IMR-90 (cell line): ENCODE measurements around the gene SMYD4. TPM values are rescaled to one million over a fixed set of nuclear protein-coding genes. Genes with fewer than 3 reads are reported as not detected.

Source experiments
- ATAC-seq: fragments of 200-7000 bp; cut with Tn5 transposase; 2 replicates; pipeline ENCODE4 v1.9.1; 2020; ENCODE audit warnings: low read depth, mild to moderate bottlenecking, moderate library complexity
- BruUV-seq: library from RNA; stranded (reverse); fragments of 400-500 nt; replicated peaks from 2 replicates; lab custom pipeline; 2021; lab: Mats Ljungman, UMichigan
- CTCF ChIA-PET: fragments of 300-600 bp; formaldehyde crosslinking; extraction: SDS; loops from one replicate; lab custom pipeline; 2021; ENCODE audit warnings: antibody characterized with exemption; lab: Yijun Ruan, JAX
- POLR2A ChIA-PET: fragments of 300-600 bp; sonication (Branson Sonifier 250); formaldehyde crosslinking; loops from one replicate; lab custom pipeline; 2022; ENCODE audit warnings: antibody characterized with exemption; ENCODE audit not compliant: unreplicated experiment; lab: Charles Lee
- DNase-seq: peaks from one replicate; pipeline ENCODE4 v3.0.0; 2013
- H2AFZ ChIP-seq: replicated peaks from 2 replicates; pipeline ENCODE3; 2013; ENCODE audit warnings: low read length, mild to moderate bottlenecking; ENCODE audit not compliant: poor library complexity
- H2AK5ac ChIP-seq: 2 replicates; pipeline ENCODE4 v1.6.1; 2013; ENCODE audit warnings: low read depth, low read length, inconsistent platforms
- H2AK9ac ChIP-seq: replicated peaks from 2 replicates; pipeline ENCODE3; 2013; ENCODE audit warnings: mild to moderate bottlenecking, low read depth, low read length, moderate library complexity; ENCODE audit not compliant: poor library complexity
- H2BK120ac ChIP-seq: 2 replicates; pipeline ENCODE4 v1.6.1; 2013; ENCODE audit warnings: low read depth, low read length, inconsistent platforms
- H2BK15ac ChIP-seq: 3 replicates; pipeline ENCODE4 v1.6.1; 2013; ENCODE audit warnings: low read depth, low read length, inconsistent platforms
- H2BK20ac ChIP-seq: 2 replicates; pipeline ENCODE4 v1.6.1; 2013; ENCODE audit warnings: low read depth, mild to moderate bottlenecking, inconsistent platforms, low read length, moderate library complexity
- H2BK5ac ChIP-seq: 2 replicates; pipeline ENCODE4 v1.6.1; 2013; ENCODE audit warnings: mild to moderate bottlenecking, low read depth, low read length, inconsistent platforms; ENCODE audit not compliant: poor library complexity, severe bottlenecking
- H3K14ac ChIP-seq: replicated peaks from 2 replicates; pipeline ENCODE4 v1.6.1; 2013; ENCODE audit warnings: low read depth, low read length, inconsistent platforms
- H3K18ac ChIP-seq: 2 replicates; pipeline ENCODE4 v1.6.1; 2013; ENCODE audit warnings: low read depth, low read length, control low read depth
- H3K23ac ChIP-seq: 2 replicates; pipeline ENCODE4 v1.6.1; 2013; ENCODE audit warnings: low read depth, low read length, inconsistent platforms
- H3K27ac ChIP-seq: 2 replicates; pipeline ENCODE4 v1.5.1; 2013; ENCODE audit warnings: mild to moderate bottlenecking, control low read depth, low read length; ENCODE audit not compliant: insufficient read depth
- H3K27me3 ChIP-seq: 2 replicates; pipeline ENCODE4 v1.6.1; 2013; ENCODE audit warnings: low read length; ENCODE audit not compliant: control insufficient read depth, insufficient read depth
- H3K36me3 ChIP-seq: 2 replicates; pipeline ENCODE4 v1.6.1; 2013; ENCODE audit warnings: low read length, mixed read lengths; ENCODE audit not compliant: control insufficient read depth, insufficient read depth
- H3K4ac ChIP-seq: 2 replicates; pipeline ENCODE4 v1.6.1; 2013; ENCODE audit warnings: low read depth, low read length, inconsistent platforms
- H3K4me1 ChIP-seq: 2 replicates; pipeline ENCODE4 v1.6.1; 2013; ENCODE audit warnings: low read length, mixed read lengths; ENCODE audit not compliant: control insufficient read depth, insufficient read depth
- H3K4me2 ChIP-seq: 2 replicates; pipeline ENCODE4 v1.6.1; 2013; ENCODE audit warnings: low read depth, mild to moderate bottlenecking, control low read depth, low read length, moderate library complexity
- H3K4me3 ChIP-seq: 2 replicates; pipeline ENCODE4 v1.5.1; 2013; ENCODE audit warnings: low read depth, mild to moderate bottlenecking, control low read depth, low read length, moderate library complexity; ENCODE audit not compliant: insufficient read depth
- H3K56ac ChIP-seq: 2 replicates; pipeline ENCODE4 v1.6.1; 2013; ENCODE audit warnings: low read length, inconsistent platforms; ENCODE audit not compliant: insufficient read depth; ENCODE audit errors: extremely low read depth
- H3K79me1 ChIP-seq, 2 experiments: 2 replicates each; pipeline ENCODE4 v1.6.1; 2013; ENCODE audit warnings: low read length in 2 of 2, inconsistent platforms in 1 of 2, low read depth in 1 of 2
- H3K9ac ChIP-seq: 2 replicates; pipeline ENCODE4 v1.6.1; 2013; ENCODE audit warnings: low read depth, low read length, control low read depth
- H3K9me1 ChIP-seq: 2 replicates; pipeline ENCODE4 v1.6.1; 2013; ENCODE audit warnings: low read length, inconsistent platforms; ENCODE audit not compliant: insufficient read depth
- H3K9me3 ChIP-seq: 2 replicates; pipeline ENCODE4 v1.6.1; 2013; ENCODE audit warnings: low read length; ENCODE audit not compliant: control insufficient read depth, insufficient read depth
- H4K20me1 ChIP-seq: 2 replicates; pipeline ENCODE4 v1.6.1; 2013; ENCODE audit warnings: low read length, inconsistent platforms; ENCODE audit not compliant: insufficient read depth
- H4K5ac ChIP-seq: 2 replicates; pipeline ENCODE4 v1.6.1; 2013; ENCODE audit warnings: mild to moderate bottlenecking, low read depth, low read length, control low read depth
- H4K8ac ChIP-seq, 2 experiments: 2 replicates each; pipeline ENCODE4 v1.6.1; 2013; ENCODE audit warnings: low read depth in 2 of 2, low read length in 2 of 2, control low read depth in 1 of 2, inconsistent platforms in 1 of 2
- H4K91ac ChIP-seq: 2 replicates; pipeline ENCODE4 v1.6.1; 2013; ENCODE audit warnings: low read depth, low read length, inconsistent platforms; ENCODE audit not compliant: insufficient read depth
- BHLHE40 ChIP-seq: fragments of 150-350 bp; IDR thresholded peaks from 2 replicates; pipeline ENCODE4 v1.6.1; 2016; ENCODE audit warnings: mild to moderate bottlenecking, low read depth, low read length
- CEBPB ChIP-seq: IDR thresholded peaks from 2 replicates; pipeline ENCODE4 v1.6.1; 2012; ENCODE audit warnings: low read depth, low read length, improper control_type of control experiment
- CHD1 ChIP-seq: IDR thresholded peaks from 2 replicates; pipeline ENCODE4 v1.6.1; 2012; ENCODE audit warnings: low read depth, low read length, improper control_type of control experiment
- CTCF ChIP-seq: conservative IDR thresholded peaks from 2 replicates; pipeline ENCODE4 v1.5.1; 2012; ENCODE audit warnings: mild to moderate bottlenecking, low read depth, low read length, improper control_type of control experiment
- FOS ChIP-seq: fragments of 150-350 bp; IDR thresholded peaks from 2 replicates; pipeline ENCODE4 v1.6.1; 2016; ENCODE audit warnings: low read depth, low read length
- MAFK ChIP-seq: IDR thresholded peaks from 2 replicates; pipeline ENCODE4 v1.6.1; 2012; ENCODE audit warnings: low read depth, low read length, improper control_type of control experiment
- MAZ ChIP-seq: IDR thresholded peaks from 2 replicates; pipeline ENCODE4 v1.6.1; 2012; ENCODE audit warnings: low read depth, mild to moderate bottlenecking, low read length, improper control_type of control experiment, moderate library complexity, borderline replicate concordance
- MXI1 ChIP-seq: IDR thresholded peaks from 2 replicates; pipeline ENCODE4 v1.6.1; 2012; ENCODE audit warnings: low read depth, mild to moderate bottlenecking, low read length, moderate library complexity, borderline replicate concordance
- NFE2L2 ChIP-seq: fragments of 150-350 bp; IDR thresholded peaks from 2 replicates; pipeline ENCODE4 v1.6.1; 2016; ENCODE audit warnings: low read depth, mild to moderate bottlenecking, low read length
- POLR2A ChIP-seq: IDR thresholded peaks from 2 replicates; pipeline ENCODE4 v1.6.1; 2012; ENCODE audit warnings: mild to moderate bottlenecking, low read depth, low read length
- RAD21 ChIP-seq: IDR thresholded peaks from 2 replicates; pipeline ENCODE4 v1.6.1; 2012; ENCODE audit warnings: low read length, improper control_type of control experiment
- RCOR1 ChIP-seq: IDR thresholded peaks from 2 replicates; pipeline ENCODE4 v1.6.1; 2012; ENCODE audit warnings: mild to moderate bottlenecking, low read length, improper control_type of control experiment; ENCODE audit not compliant: insufficient replicate concordance
- RFX5 ChIP-seq: IDR thresholded peaks from 2 replicates; pipeline ENCODE4 v1.8.0; 2012; ENCODE audit warnings: low read depth, mild to moderate bottlenecking, low read length, moderate library complexity
- SMC3 ChIP-seq: fragments of 150-350 bp; IDR thresholded peaks from 2 replicates; pipeline ENCODE4 v1.6.1; 2016; ENCODE audit warnings: low read depth, mild to moderate bottlenecking, antibody characterized with exemption, low read length, moderate library complexity
- WGBS, 2 experiments: methylation state at CpG; one replicate each; pipeline versions ENCODE4 v1.1.5 to v1.1.7; 2013; ENCODE audit warnings: missing lambda C conversion rate in 2 of 2; ENCODE audit not compliant: insufficient read length in 1 of 2; ENCODE audit errors: extremely low coverage in 2 of 2; 5-methylcytosine and 5-hydroxymethylcytosine counted together
- dilution Hi-C: fragments of 300-500 bp; cut with HindIII; formaldehyde crosslinking; loops from one replicate; pipeline ENCODE4 v1.14.3; 2018; ENCODE audit warnings: low sequenced_read_pairs; ENCODE audit not compliant: unreplicated experiment
- in situ Hi-C: fragments of 300-500 bp; cut with MboI; formaldehyde crosslinking; loops from 3 replicates; pipeline ENCODE4 v1.14.3; 2019; ENCODE audit warnings: low sequenced_read_pairs, inconsistent platforms, mixed read lengths
- intact Hi-C: fragments of 100-400 bp; cut with micrococcal nuclease; formaldehyde crosslinking; loops from 2 replicates; pipeline ENCODE4 v1.10.0; 2022
- polyA plus RNA-seq, 3 experiments: library from polyadenylated mRNA; depleted of rRNA; stranded (reverse); fragments of >200 nt; gene quantifications; 2 replicates each; pipeline ENCODE4 v1.2.3, GENCODE V29; 2012; ENCODE audit warnings: low replicate concordance in 1 of 3
- total RNA-seq: library from RNA; depleted of rRNA; stranded (reverse); fragments of >200 nt; gene quantifications from 2 replicates; pipeline ENCODE4 v1.2.3, GENCODE V29; 2012
- TF ChIP-seq, protein P1 (sequence below): fragments of 150-350 bp; IDR thresholded peaks from 2 replicates; pipeline ENCODE4 v1.6.1; 2017; ENCODE audit warnings: mild to moderate bottlenecking, antibody characterized with exemption, low read length, low read depth
- TF ChIP-seq, protein P2 (sequence below): fragments of 150-350 bp; IDR thresholded peaks from 2 replicates; pipeline ENCODE4 v1.6.1; 2016; ENCODE audit warnings: low read depth, mild to moderate bottlenecking, low read length, moderate library complexity, borderline replicate concordance

The SMYD4 gene
- total and polyA plus RNA-seq, 2 of the 4 experiments (the other 2 are of a cell fraction), result 5.3 to 7.2 TPM

DNA sequence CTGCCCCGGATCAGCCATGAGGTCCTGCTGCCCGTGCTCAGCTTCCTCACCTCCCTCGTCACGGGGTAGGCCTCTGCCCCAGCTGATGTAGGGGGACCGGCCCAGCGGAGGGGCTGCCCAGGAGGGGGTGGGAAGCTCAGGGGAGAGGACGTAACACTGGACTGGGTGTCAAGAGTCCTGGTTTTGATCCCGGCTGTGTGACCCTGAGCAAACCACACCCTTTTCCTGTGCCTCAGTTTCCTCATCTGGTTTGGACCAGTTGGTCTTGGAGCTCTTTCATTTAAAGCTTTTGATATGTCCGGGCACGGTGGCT, 98.6 kb downstream of the SMYD4 start:
- H3K56ac ChIP-seq, result no peak overlapping the region
- dilution Hi-C loops, result no loop called here
- no peak overlapping the region for H2AK5ac ChIP-seq
- TF ChIP-seq RAD21 (no peak), RCOR1 (no peak), CEBPB (no peak), CHD1 (no peak), RFX5 (no peak), MAFK (no peak), BHLHE40 (no peak), CTCF (no peak), FOS (no peak), NFE2L2 (no peak), SMC3 (no peak), POLR2A (no peak), MXI1 (no peak), MAZ (no peak)
- TF ChIP-seq, protein P1, sequence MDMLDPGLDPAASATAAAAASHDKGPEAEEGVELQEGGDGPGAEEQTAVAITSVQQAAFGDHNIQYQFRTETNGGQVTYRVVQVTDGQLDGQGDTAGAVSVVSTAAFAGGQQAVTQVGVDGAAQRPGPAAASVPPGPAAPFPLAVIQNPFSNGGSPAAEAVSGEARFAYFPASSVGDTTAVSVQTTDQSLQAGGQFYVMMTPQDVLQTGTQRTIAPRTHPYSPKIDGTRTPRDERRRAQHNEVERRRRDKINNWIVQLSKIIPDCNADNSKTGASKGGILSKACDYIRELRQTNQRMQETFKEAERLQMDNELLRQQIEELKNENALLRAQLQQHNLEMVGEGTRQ, result no peak
- TF ChIP-seq, protein P2, sequence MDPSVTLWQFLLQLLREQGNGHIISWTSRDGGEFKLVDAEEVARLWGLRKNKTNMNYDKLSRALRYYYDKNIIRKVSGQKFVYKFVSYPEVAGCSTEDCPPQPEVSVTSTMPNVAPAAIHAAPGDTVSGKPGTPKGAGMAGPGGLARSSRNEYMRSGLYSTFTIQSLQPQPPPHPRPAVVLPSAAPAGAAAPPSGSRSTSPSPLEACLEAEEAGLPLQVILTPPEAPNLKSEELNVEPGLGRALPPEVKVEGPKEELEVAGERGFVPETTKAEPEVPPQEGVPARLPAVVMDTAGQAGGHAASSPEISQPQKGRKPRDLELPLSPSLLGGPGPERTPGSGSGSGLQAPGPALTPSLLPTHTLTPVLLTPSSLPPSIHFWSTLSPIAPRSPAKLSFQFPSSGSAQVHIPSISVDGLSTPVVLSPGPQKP, result no peak
- intact Hi-C loops, result no loop called here
- H3K14ac ChIP-seq, result no peak overlapping the region
- no peak overlapping the region for H3K4me3 ChIP-seq
- no peak overlapping the region for H3K18ac ChIP-seq
- no peak overlapping the region for H4K5ac ChIP-seq
- no peak overlapping the region for H2AK9ac ChIP-seq
- peaks cover 3 to 15% of the 10 kb centered on the region in 2 experiments for H3K79me1 ChIP-seq
- H3K9me1 ChIP-seq, result no peaks in the 10 kb centered on the region
- ATAC-seq (no peak; the same call in 1 of the 2 replicates), DNase-seq (no peak)
- H4K20me1 ChIP-seq, result no peaks in the 10 kb centered on the region
- ChIA-PET POLR2A (no interaction called here), CTCF (no interaction called here)
- BruUV-seq, result no TSS peak
- H3K4me2 ChIP-seq, result no peak overlapping the region
- H3K4ac ChIP-seq, result no peak overlapping the region
- H3K27me3 ChIP-seq, result no peaks in the 10 kb centered on the region
- no peaks in the 10 kb centered on the region for H3K9me3 ChIP-seq
- no peak overlapping the region for H2BK5ac ChIP-seq
- peaks cover under 1% of the 10 kb centered on the region for H3K4me1 ChIP-seq
- WGBS, 2 experiments, result no CpG with 5 or more reads among the region's 10 CpGs
- no peak overlapping the region for H3K9ac ChIP-seq
- H4K91ac ChIP-seq, result no peak overlapping the region
- peaks cover 32% of the 10 kb centered on the region; the same call in 1 of the 2 replicates for H3K36me3 ChIP-seq
- no peak overlapping the region for H3K27ac ChIP-seq
- in situ Hi-C loops, result no loop called here
- H2AFZ ChIP-seq, result no peak overlapping the region
- H3K23ac ChIP-seq, result no peak overlapping the region
- no peak overlapping the region for H2BK20ac ChIP-seq
- no peak overlapping the region for H4K8ac ChIP-seq
- no peak overlapping the region for H2BK15ac ChIP-seq
- H2BK120ac ChIP-seq, result no peak overlapping the region
